HG03064 (cell line): ENCODE measurements around the gene RAB36.

ENCODE experiments used
- ATAC-seq: cut with Tn5 transposase; IDR thresholded peaks from one replicate; pipeline ENCODE4 v1.9.1; 2021; ENCODE audit warnings: low read depth; ENCODE audit not compliant: unreplicated experiment

Gene RAB36

DNA sequence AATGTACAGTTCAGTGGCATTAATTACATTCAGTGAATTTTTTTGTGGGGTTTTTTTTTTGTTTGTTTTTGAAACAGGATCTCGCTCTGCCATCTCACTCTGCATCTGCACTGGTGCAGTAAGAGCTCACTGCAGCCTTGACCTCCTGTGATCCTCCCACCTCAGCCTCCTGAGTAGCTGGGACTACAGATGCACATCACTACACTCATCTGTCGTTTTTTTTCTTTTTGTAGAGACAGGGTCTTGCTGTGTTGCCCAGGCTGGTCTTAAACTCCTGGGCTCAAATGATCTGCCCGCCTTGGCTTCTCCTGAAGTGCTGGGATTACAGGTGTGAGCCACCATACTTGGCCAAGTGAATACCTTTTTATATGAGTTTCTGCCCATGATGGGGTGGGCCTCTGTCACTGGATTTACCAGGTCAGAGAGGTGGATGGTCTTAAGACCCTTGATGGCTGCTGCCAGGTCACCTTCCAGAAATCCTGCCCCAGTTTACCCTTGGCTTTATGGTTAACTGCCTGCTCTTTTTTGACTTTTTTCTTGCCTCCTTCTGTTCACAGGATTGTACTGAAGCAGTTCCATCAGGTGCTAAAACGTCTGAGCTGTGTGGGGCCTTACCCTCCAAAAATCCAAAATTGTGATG is 57.7 kb downstream of the RAB36 start:
- no peak for ATAC-seq

GRCh38 chr22:23203452-23204124 is 58.3 kb downstream of the RAB36 start:
- ATAC-seq, result no peak

DNA sequence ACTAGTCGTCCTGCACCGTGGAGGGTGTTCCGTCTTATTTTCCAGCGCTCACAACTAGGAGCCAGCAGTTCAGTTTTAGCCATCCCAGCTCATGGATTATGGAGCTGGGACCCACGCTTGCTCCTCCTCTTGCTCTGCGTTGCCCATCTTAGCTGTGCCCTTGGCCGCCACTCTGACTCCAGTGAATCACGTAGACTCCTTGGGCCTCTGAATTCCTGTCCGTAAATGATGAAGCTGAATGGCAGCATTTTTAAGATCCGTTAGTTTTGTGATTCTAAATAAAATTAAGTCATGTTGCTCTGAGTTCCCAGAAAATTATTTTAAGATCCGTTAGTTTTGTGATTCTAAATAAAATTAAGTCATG is 58.8 kb downstream of the RAB36 start:
- ATAC-seq, result no peak

DNA sequence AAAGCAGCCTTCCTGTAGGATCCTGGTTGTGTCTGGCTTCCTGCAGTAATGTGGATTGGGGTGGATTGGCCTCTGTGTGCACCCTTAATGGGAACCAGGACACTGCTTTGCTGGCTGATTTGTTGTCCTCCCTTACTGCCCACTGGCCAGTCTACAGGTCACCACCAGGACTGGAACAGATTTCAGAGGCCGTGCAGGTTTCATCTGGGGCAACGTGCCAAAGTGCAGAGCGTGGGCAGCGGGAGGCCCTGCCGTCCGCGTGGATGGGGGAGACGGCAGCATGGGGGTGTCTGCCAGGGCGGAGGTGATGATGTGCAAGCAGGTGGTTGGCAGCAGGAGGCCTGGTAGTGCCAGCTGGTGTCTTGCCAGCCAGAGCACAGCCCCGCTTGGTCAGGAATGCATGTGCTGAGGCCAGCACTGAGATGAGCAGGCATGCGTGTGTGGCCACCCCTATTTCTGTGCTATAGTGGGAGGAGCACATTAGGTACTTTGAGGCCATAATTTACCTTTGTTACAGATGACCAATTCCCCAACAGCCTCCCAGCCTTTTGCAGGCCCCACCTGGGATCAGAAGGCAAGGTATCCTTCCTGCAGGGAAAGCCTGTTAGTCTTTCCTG is 59.4 kb downstream of the RAB36 start:
- ATAC-seq, result no peak

DNA sequence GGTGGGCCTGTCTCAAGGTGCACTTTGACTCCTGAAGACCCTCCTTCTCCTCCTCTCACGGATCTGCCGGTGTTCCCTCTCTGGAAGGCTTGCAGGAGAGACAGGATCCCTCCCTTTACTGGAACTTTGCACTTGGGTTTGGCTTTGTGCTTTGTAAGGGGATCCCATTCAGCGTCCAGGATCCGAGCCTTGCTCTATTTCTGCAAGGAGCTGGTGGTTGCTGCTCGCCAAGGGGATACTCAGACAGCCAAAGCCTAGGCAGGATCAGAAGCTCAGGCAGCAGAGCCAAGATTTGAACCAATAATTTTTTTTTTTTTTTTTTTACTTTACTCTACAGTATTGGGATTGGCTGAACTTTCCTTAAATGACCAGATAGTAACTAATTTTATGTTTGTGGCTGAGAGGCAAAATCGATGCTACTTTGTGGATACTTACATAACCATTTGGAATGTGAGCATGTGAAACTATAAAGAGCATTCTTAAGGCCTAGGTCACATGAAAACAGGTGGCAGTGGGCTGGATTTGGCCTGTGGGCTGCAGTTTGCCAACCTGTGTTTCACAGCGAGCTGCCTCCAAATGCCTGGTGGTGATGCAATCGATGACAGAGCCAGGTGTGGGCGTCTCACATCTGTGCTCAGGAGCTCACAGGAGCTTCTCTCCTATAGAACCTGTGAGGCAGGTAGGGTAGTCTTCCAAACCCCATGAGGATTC is 60.2 kb downstream of the RAB36 start:
- ATAC-seq, result no peak

GRCh38 chr22:23206915-23207314 is 61.6 kb downstream of the RAB36 start:
- no peak for ATAC-seq

GRCh38 chr22:23207729-23208393 is 62.6 kb downstream of the RAB36 start:
- ATAC-seq, result no peak

DNA sequence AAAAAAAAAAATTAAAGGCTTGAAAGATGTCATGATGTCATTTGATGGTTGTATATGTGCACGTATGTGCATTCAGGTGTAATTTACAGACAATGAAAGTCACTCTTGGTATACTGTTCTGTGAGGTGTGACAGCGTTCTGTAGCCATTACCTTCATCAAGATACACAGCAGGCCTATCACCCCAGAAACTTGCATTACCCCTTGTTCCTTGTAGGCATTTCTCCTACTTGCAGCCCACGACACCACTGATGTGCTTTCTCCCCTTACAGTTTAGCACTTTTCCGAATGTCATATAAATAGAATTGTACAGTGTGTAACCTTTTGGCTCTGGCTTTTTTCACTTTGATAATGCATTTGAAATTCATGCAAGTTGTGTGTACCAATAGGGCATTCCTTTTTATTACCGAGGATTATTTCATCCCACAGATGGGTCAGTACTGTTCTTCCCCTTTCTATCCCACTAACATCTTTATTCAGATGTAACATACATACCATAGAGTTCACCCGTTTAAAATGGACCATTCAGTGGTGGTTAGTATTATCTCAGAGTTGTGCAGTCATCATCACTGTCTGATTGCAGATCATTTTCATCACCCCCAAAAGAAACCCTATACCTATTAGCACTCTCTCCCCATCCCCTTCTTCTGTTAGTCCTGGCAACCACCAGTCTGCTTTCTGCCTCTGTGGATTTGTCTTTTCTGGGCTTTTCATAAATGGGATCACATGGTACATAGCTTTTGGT is 65.3 kb downstream of the RAB36 start:
- ATAC-seq, result no peak

DNA sequence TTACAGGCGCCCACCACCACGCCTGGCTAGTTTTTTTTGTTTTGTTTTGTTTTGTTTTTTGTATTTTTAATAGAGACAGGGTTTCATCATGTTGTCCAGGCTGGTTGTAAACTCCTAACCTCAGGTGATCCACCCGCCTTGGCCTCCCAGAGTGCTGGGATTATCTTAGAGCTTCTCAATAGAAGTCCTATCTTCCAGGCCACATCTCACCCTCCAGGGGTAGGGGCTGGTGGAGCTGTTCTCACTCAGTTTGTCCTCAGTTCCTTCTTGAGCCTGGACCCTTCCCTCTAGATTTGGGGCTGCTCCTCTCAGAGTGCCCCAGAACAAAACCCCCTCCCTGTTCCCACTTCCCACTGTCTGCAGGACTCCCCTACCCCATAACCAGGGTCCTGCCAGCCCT is 66.3 kb downstream of the RAB36 start:
- ATAC-seq, result no peak

DNA sequence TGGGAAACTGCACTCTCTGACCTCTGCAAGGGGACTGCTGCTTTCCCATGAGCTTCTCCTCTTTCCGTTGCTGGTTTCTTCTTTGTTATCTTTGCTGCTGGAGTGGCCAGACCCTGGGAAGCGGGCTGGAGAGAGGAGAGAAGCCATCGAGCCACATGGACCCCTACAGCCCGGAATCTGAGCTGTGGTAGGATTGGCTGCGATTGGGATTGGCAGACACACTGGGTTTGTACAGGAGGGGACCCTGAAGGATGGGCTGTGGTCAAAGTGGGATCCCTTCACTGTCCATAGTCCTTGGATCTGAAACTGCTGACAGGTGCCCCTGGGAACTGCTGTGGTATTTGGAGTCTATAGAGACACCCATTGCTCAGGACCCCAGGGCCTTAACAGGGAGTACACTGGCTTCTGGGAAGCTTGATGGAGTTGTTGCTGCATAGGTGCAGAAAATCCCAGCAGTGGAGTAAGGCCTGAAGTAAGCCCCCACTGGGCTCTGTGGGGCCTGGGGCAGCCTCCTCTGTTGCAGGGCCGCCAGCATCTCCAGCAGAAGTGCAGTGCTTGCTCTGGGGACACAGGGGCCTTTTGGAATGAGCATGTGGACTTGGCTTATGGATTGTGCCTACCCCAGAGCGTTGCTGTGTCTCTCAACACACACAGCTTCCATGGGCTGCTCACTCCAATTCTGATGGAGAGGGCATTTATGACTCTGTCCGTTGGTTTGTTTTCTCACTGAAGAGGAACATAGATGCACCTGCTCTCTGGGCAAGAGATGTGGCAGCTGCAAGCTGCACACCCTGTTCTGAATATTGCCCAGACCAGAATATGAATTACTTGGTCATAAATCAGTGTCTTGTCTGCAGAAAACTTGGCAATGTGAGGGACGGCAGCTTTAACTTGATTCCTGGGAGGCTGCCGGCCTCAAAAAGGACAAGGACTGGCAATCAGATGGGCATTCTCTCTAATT is 67.1 kb downstream of the RAB36 start:
- no peak for ATAC-seq

DNA sequence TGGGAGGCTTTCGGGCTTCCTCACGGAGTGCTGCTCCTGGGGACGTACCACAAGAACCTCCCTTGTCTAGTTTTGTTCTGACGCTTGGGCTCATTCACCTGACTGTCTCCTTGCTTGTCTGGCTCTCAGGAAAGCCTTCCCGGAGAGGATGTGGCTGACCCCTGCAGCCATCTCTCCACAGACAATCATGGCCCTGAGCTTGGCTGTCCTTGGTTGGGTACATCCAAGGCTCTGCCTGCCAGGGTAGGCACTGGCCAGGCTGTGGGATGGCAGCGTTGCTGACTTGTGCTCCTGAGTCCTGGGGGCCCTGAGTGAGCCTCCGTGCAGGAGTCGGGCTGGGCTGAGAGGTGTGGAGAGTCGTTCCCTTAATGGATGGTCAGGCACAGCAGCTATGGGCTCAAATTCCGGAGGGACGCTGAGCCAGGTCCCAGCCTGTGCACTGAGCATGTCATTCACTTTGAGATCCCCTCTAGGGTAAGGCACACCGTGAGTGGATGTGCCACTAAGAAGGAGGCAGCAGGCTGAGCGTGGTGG is 67.8 kb downstream of the RAB36 start:
- ATAC-seq, result no peak

GRCh38 chr22:23213581-23214334 is 68.5 kb downstream of the RAB36 start:
- ATAC-seq, result no peak
